ENCODE measurements around the gene SEC14L5.

DNA sequence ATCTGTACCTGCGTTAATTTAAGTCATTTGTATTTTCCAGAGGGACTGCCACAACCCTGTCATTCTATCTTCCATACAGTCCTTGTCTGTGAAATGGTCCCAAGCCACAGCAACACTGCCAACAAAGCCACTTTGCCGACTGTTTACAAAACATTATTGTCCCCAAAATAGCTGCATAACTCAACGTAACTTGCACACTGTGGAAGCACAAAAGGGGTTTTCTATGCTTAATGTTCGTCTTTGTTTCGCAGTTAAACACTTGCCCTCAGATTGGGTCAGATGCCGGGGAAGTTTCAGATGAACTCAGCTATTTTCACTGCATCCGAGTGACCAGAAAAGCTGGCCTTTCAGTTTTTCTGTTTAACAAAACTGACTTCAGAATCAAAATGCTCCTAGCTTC is 4.6 kb downstream of the SEC14L5 start:
- TF ChIP-seq ZNF331 (CRISPR knock-in tag; IDR thresholded peaks at IDR 0.05; ENCODE audit: low read depth) = no peak
- TF ChIP-seq, protein P1, sequence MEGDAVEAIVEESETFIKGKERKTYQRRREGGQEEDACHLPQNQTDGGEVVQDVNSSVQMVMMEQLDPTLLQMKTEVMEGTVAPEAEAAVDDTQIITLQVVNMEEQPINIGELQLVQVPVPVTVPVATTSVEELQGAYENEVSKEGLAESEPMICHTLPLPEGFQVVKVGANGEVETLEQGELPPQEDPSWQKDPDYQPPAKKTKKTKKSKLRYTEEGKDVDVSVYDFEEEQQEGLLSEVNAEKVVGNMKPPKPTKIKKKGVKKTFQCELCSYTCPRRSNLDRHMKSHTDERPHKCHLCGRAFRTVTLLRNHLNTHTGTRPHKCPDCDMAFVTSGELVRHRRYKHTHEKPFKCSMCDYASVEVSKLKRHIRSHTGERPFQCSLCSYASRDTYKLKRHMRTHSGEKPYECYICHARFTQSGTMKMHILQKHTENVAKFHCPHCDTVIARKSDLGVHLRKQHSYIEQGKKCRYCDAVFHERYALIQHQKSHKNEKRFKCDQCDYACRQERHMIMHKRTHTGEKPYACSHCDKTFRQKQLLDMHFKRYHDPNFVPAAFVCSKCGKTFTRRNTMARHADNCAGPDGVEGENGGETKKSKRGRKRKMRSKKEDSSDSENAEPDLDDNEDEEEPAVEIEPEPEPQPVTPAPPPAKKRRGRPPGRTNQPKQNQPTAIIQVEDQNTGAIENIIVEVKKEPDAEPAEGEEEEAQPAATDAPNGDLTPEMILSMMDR (conservative IDR thresholded peaks at IDR 0.05; ENCODE audit: low read depth in 2 of 2) = no peak
- TF ChIP-seq, protein P2, sequence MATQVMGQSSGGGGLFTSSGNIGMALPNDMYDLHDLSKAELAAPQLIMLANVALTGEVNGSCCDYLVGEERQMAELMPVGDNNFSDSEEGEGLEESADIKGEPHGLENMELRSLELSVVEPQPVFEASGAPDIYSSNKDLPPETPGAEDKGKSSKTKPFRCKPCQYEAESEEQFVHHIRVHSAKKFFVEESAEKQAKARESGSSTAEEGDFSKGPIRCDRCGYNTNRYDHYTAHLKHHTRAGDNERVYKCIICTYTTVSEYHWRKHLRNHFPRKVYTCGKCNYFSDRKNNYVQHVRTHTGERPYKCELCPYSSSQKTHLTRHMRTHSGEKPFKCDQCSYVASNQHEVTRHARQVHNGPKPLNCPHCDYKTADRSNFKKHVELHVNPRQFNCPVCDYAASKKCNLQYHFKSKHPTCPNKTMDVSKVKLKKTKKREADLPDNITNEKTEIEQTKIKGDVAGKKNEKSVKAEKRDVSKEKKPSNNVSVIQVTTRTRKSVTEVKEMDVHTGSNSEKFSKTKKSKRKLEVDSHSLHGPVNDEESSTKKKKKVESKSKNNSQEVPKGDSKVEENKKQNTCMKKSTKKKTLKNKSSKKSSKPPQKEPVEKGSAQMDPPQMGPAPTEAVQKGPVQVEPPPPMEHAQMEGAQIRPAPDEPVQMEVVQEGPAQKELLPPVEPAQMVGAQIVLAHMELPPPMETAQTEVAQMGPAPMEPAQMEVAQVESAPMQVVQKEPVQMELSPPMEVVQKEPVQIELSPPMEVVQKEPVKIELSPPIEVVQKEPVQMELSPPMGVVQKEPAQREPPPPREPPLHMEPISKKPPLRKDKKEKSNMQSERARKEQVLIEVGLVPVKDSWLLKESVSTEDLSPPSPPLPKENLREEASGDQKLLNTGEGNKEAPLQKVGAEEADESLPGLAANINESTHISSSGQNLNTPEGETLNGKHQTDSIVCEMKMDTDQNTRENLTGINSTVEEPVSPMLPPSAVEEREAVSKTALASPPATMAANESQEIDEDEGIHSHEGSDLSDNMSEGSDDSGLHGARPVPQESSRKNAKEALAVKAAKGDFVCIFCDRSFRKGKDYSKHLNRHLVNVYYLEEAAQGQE (IDR thresholded peaks at IDR 0.05; ENCODE audit: unreplicated experiment) = no peak
